PC-3 (cell line): ENCODE results near the gene MRM2. TPM values are rescaled to one million over a fixed set of nuclear protein-coding genes. Genes with fewer than 3 reads are reported as not detected.

Experiments used
- ATAC-seq: fragments of 200-7000 bp; cut with Tn5 transposase; 2 replicates; pipeline ENCODE4 v1.9.1; 2020; ENCODE audit warnings: mild to moderate bottlenecking, moderate library complexity
- BruUV-seq: library from RNA; stranded (reverse); fragments of 400-500 nt; replicated peaks from 2 replicates; lab custom pipeline; 2021; lab: Mats Ljungman, UMichigan
- CTCF ChIA-PET: fragments of 300-600 bp; sonication (Branson Sonifier 250); formaldehyde crosslinking; loops from one replicate; lab custom pipeline; 2022; ENCODE audit warnings: antibody characterized with exemption; lab: Charles Lee
- POLR2A ChIA-PET: fragments of 300-600 bp; sonication (Branson Sonifier 250); formaldehyde crosslinking; loops from one replicate; lab custom pipeline; 2022; ENCODE audit warnings: antibody characterized with exemption; ENCODE audit not compliant: unreplicated experiment; lab: Charles Lee
- DNase-seq: peaks from one replicate; pipeline ENCODE4 v3.0.0-alpha.2; 2015
- H2AFZ ChIP-seq: fragments of 300-600 bp; sonication (generic); 2 replicates; pipeline ENCODE4 v1.6.0; 2016; ENCODE audit warnings: antibody characterized with exemption, low read length
- H3F3A ChIP-seq: fragments of 300-600 bp; sonication (generic); one replicate; pipeline ENCODE4 v1.6.0; 2017; ENCODE audit warnings: antibody characterized with exemption, low read length, control low read depth, mild to moderate bottlenecking; ENCODE audit not compliant: unreplicated experiment
- H3K27ac ChIP-seq: fragments of 300-600 bp; sonication (generic); 2 replicates; pipeline ENCODE4 v1.5.1; 2016; ENCODE audit warnings: mild to moderate bottlenecking, low read length
- H3K27me3 ChIP-seq: fragments of 300-600 bp; sonication (generic); 2 replicates; pipeline ENCODE4 v1.6.1; 2016; ENCODE audit warnings: low read length, mixed read lengths
- H3K36me3 ChIP-seq: fragments of 300-600 bp; sonication (generic); 2 replicates; pipeline ENCODE4 v1.6.1; 2016; ENCODE audit warnings: low read depth, mixed run types, low read length, mixed read lengths
- H3K4me1 ChIP-seq: fragments of 300-600 bp; sonication (generic); 2 replicates; pipeline ENCODE4 v1.5.1; 2016; ENCODE audit warnings: low read length; ENCODE audit not compliant: insufficient read depth
- H3K4me2 ChIP-seq: fragments of 300-600 bp; sonication (generic); 2 replicates; pipeline ENCODE4 v1.6.0; 2016; ENCODE audit warnings: low read length
- H3K4me3 ChIP-seq: fragments of 300-600 bp; sonication (generic); 2 replicates; pipeline ENCODE4 v1.5.1; 2016; ENCODE audit warnings: mild to moderate bottlenecking, low read length, mixed read lengths
- H3K79me2 ChIP-seq: fragments of 300-600 bp; sonication (generic); 2 replicates; pipeline ENCODE4 v1.6.1; 2017; ENCODE audit warnings: low read length, mixed read lengths
- H3K9ac ChIP-seq: fragments of 300-600 bp; sonication (generic); 2 replicates; pipeline ENCODE4 v1.6.0; 2016; ENCODE audit warnings: mild to moderate bottlenecking, low read length
- H3K9me2 ChIP-seq: fragments of 300-600 bp; sonication (generic); replicated peaks from 2 replicates; pipeline ENCODE4 v1.6.1; 2016; ENCODE audit warnings: mixed run types, low read length, mixed read lengths
- H3K9me3 ChIP-seq: fragments of 300-600 bp; sonication (generic); 2 replicates; pipeline ENCODE4 v1.6.1; 2016; ENCODE audit warnings: low read length, mixed read lengths
- H4K20me1 ChIP-seq: fragments of 300-600 bp; sonication (generic); 2 replicates; pipeline ENCODE4 v1.6.1; 2016; ENCODE audit warnings: low read length, mixed read lengths
- CTCF ChIP-seq: fragments of 300-600 bp; sonication (generic); conservative IDR thresholded peaks from 2 replicates; pipeline ENCODE4 v1.5.1; 2017; ENCODE audit warnings: antibody characterized with exemption, low read depth, mild to moderate bottlenecking, low read length
- EZH2 ChIP-seq: fragments of 300-600 bp; sonication (generic); IDR thresholded peaks from one replicate; pipeline ENCODE4 v1.6.1; 2017; ENCODE audit warnings: antibody characterized with exemption, mild to moderate bottlenecking, low read length; ENCODE audit not compliant: unreplicated experiment
- EZH2phosphoT487 ChIP-seq: fragments of 300-600 bp; sonication (generic); IDR thresholded peaks from 2 replicates; pipeline ENCODE4 v1.6.1; 2018; ENCODE audit warnings: mild to moderate bottlenecking, antibody characterized with exemption, low read length, borderline replicate concordance
- intact Hi-C: fragments of 100-400 bp; cut with micrococcal nuclease; formaldehyde crosslinking; loops from 2 replicates; pipeline ENCODE4 v1.9.0; 2023
- total RNA-seq: library from RNA; depleted of rRNA; stranded (reverse); fragments of >200 nt; gene quantifications from 2 replicates; pipeline ENCODE4 v1.2.3, GENCODE V29; 2014

Gene MRM2
- total RNA-seq, 1 experiment from 2014 or later: 42.6 TPM

GRCh38 chr7:2289621-2290020, 47.6 kb upstream of the MRM2 start:
- no peaks in the 10 kb centered on the region for H3K79me2 ChIP-seq
- DNase-seq: no peak
- no peak for ATAC-seq
- intact Hi-C loops: no loop called here
- no peak overlapping the region for H3K27ac ChIP-seq
- TF ChIP-seq CTCF (no peak), EZH2phosphoT487 (no peak), EZH2 (no peak)
- H3K9ac ChIP-seq: no peak overlapping the region
- POLR2A ChIA-PET: no interaction called here
- H3K4me1 ChIP-seq: no peaks in the 10 kb centered on the region
- H2AFZ ChIP-seq: no peak overlapping the region
- H3K36me3 ChIP-seq: no peaks in the 10 kb centered on the region
- H3K9me2 ChIP-seq: no peaks in the 10 kb centered on the region
- H3K4me3 ChIP-seq: no peak overlapping the region
- H3K9me3 ChIP-seq: no peaks in the 10 kb centered on the region
- CTCF ChIA-PET: no interaction called here
- H3F3A ChIP-seq: no peaks in the 10 kb centered on the region
- H3K27me3 ChIP-seq: no peaks in the 10 kb centered on the region
- no peak overlapping the region for H3K4me2 ChIP-seq
- H4K20me1 ChIP-seq: no peaks in the 10 kb centered on the region
- no TSS peak for BruUV-seq

DNA sequence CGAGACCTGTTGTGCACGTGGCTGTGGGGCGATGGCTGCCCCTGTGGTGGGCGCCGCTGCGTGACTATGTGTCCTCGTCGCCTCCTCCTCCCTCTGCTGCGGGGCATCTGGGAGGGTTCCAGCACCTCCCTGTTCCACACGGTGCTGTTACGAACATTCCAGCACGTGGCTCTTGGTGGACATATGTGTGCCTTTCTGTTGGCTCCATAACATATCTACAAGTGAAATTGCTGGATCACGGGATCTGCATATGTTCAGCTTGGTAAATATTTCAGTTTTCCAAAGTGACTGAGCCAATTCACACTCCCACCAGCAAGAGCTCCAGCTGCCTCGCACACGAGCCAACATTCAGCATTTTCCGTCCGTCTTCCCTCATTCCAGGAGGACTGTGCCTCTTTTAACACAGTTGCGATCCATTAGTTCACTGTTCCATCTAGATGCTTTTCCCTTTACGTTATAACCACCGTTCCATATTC, 47.1 kb upstream of the MRM2 start:
- Histone ChIP-seq H3K36me3 (no peaks in the 10 kb centered on the region), H3K27ac (no peak overlapping the region), H3K9ac (no peak overlapping the region), H3K4me2 (no peak overlapping the region), H4K20me1 (no peaks in the 10 kb centered on the region), H2AFZ (no peak overlapping the region), H3K79me2 (no peaks in the 10 kb centered on the region), H3F3A (no peaks in the 10 kb centered on the region), H3K4me1 (no peaks in the 10 kb centered on the region), H3K9me2 (no peaks in the 10 kb centered on the region), H3K9me3 (no peaks in the 10 kb centered on the region), H3K4me3 (no peak overlapping the region), H3K27me3 (no peaks in the 10 kb centered on the region)
- no TSS peak for BruUV-seq
- ATAC-seq (no peak), DNase-seq (no peak)
- ChIA-PET CTCF (no interaction called here), POLR2A (no interaction called here)
- TF ChIP-seq CTCF (no peak), EZH2phosphoT487 (no peak), EZH2 (no peak)
- intact Hi-C loops: no loop called here

- Histone ChIP-seq H3K4me1 (no peaks in the 10 kb centered on the region), H4K20me1 (no peaks in the 10 kb centered on the region), H3K79me2 (no peaks in the 10 kb centered on the region), H3K27me3 (no peaks in the 10 kb centered on the region), H3K4me2 (no peak overlapping the region), H3K36me3 (no peaks in the 10 kb centered on the region), H3F3A (no peaks in the 10 kb centered on the region), H3K9me2 (no peaks in the 10 kb centered on the region), H2AFZ (no peak overlapping the region), H3K9ac (no peak overlapping the region), H3K4me3 (no peak overlapping the region), H3K27ac (no peak overlapping the region), H3K9me3 (no peaks in the 10 kb centered on the region)
- no peak for TF ChIP-seq EZH2
- no peak for TF ChIP-seq CTCF
- no peak for TF ChIP-seq EZH2phosphoT487
- CTCF ChIA-PET: no interaction called here
- intact Hi-C loops: no loop called here
- ATAC-seq: no peak
- POLR2A ChIA-PET: no interaction called here
- BruUV-seq: no TSS peak
- DNase-seq: no peak
These were observed 46.5 kb upstream of the MRM2 start for GRCh38 chr7:2288503-2288902.
